Activated T-cell treated with anti-CD3 and anti-CD28 coated beads, Interleukin-2, amount 50 U/mL, for 4 hours (primary cell): ENCODE data around the gene CLEC7A. TPM values are rescaled to one million over a fixed set of nuclear protein-coding genes. Genes with fewer than 3 reads are reported as not detected.

Experiments used
- ATAC-seq, 2 donors: fragments of 200-7000 bp; cut with Tn5 transposase; one replicate each; pipeline ENCODE4 v1.10.0; 2021
- DNase-seq: peaks from one replicate; pipeline ENCODE4 v3.0.0-alpha.2; 2020
- H3K27me3 Mint-ChIP-seq: one replicate; pipeline ENCODE4 v1.8.0; 2021; ENCODE audit warnings: low read depth, mixed read lengths
- H3K36me3 Mint-ChIP-seq: one replicate; pipeline ENCODE4 v1.8.0; 2022; ENCODE audit warnings: mixed read lengths; ENCODE audit not compliant: insufficient read depth
- H3K4me1 Mint-ChIP-seq: one replicate; pipeline ENCODE4 v1.8.0; 2021; ENCODE audit warnings: low read depth, mixed read lengths
- H3K4me3 Mint-ChIP-seq: one replicate; pipeline ENCODE4 v1.8.0; 2021; ENCODE audit warnings: mild to moderate bottlenecking, moderate library complexity, mixed read lengths
- H3K9me3 Mint-ChIP-seq: one replicate; pipeline ENCODE4 v1.8.0; 2021; ENCODE audit warnings: mixed read lengths
- total RNA-seq, 3 donors: library from RNA; stranded (reverse); gene quantifications; one replicate each; pipeline ENCODE4 v1.2.1, GENCODE V29; 2021

The CLEC7A gene
- total RNA-seq, 3 donors from 2014 or later: 0.16 to 0.69 TPM; not detected in 1

DNA sequence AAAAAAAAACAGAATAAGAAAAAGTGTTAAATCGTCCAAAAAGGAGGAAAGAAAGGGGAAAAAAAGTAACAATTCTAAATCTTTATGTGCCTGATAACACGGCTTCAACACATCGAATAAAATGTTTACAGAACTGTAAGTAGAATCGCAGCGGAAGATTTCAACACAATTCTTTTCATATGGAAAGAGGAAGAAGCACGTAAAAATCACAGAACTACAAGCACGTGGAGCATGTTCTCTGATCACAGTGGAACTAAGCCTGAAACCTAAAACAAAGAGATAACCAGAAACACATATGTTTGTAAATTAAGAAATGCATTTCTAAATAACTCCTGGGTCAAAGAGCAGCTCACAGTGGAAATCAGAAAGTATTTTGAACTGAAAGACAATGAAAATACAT is 8.7 kb downstream of the CLEC7A start:
- DNase-seq: no peak
- no peaks in the 10 kb centered on the region for H3K4me1 Mint-ChIP-seq
- peaks cover 3% of the 10 kb centered on the region for H3K27me3 Mint-ChIP-seq
- no peaks in the 10 kb centered on the region for H3K36me3 Mint-ChIP-seq
- no peak overlapping the region for H3K4me3 Mint-ChIP-seq
- ATAC-seq: no peak
- no peaks in the 10 kb centered on the region for H3K9me3 Mint-ChIP-seq

DNA sequence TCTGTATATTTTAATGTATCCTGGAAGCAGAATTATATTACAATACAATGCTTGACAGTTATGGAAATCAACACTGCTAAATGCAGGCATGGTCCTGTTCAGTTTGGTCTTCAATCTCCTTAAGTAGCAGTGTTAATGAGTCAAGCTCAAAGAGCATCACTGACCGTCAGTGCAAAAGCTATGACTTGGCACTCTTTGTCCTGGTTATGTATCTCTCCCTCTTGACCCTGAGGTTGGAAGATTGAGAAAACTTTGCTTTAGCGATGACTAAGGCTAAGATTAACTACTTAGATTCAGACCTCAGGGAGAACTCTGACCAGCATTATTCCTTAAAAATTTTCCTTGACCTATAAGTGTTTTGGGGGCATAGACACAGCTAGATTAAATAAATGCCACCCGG is 10.9 kb downstream of the CLEC7A start:
- H3K4me3 Mint-ChIP-seq: no peak overlapping the region
- no peaks in the 10 kb centered on the region for H3K4me1 Mint-ChIP-seq
- H3K36me3 Mint-ChIP-seq: no peaks in the 10 kb centered on the region
- ATAC-seq (no peak), DNase-seq (no peak)
- no peaks in the 10 kb centered on the region for H3K27me3 Mint-ChIP-seq
- no peaks in the 10 kb centered on the region for H3K9me3 Mint-ChIP-seq

DNA sequence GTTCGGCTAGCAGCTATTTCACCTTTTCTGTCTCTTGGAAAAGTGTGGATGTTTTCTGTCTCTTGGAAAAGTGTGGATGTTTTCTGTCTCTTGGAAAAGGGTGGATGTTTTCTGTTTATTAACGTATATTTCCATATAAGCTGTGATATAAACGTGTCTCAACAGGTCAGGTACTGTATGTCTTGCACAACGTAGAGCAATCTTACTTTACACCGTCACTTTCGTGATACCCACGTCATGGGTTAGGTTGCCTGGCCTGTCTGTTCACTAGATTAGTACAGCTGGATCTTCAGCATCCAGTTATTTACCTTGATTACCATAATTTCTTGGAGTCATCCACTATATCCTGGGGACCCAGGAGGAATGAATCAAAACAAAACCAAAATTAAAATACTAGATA is 14.1 kb downstream of the CLEC7A start:
- Mint-ChIP-seq H3K4me3 (no peak overlapping the region), H3K27me3 (no peaks in the 10 kb centered on the region), H3K9me3 (no peaks in the 10 kb centered on the region), H3K36me3 (no peaks in the 10 kb centered on the region), H3K4me1 (no peaks in the 10 kb centered on the region)
- ATAC-seq (no peak), DNase-seq (no peak)

DNA sequence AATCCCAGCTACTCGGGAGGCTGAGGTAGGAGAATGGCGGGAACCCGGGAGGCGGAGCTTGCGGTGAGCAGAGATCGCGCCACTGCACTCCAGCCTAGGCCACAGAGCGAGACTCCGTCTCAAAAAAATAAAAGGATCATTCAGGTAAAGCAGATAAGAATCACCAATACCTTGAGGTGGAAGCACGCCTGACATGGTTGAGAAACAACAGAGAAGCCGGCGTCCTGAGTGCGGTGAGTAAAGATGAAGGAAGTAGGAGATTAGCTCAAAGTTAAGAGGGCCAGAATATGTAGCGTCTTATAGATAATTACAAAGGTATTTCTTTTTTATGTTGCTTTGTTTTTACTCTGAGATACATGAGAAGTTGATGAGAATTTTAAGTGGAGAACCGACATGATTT is 14.7 kb downstream of the CLEC7A start:
- ATAC-seq (no peak), DNase-seq (no peak)
- Mint-ChIP-seq H3K9me3 (no peaks in the 10 kb centered on the region), H3K27me3 (no peaks in the 10 kb centered on the region), H3K4me3 (no peak overlapping the region), H3K4me1 (no peaks in the 10 kb centered on the region), H3K36me3 (no peaks in the 10 kb centered on the region)

DNA sequence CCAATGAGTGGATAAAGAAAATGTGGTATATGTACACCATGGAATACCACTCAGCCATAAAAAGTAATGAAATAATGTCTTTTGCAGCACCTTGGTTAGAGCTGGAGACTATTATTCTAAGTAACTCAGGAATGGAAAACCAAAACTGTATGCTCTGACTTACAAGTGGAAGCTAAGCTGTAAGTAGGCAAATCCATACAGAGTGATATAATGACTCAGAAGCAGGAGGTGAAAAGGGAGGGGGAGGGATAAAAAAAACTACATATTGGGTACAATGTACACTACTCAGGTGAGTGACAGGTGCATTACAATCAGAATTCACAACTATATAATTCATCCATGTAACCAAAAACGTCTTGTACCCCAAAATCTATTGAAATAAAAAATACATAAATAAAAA is 16.1 kb downstream of the CLEC7A start:
- Mint-ChIP-seq H3K27me3 (no peaks in the 10 kb centered on the region), H3K4me3 (no peak overlapping the region), H3K9me3 (no peaks in the 10 kb centered on the region), H3K4me1 (no peaks in the 10 kb centered on the region), H3K36me3 (no peaks in the 10 kb centered on the region)
- ATAC-seq (no peak), DNase-seq (no peak)

DNA sequence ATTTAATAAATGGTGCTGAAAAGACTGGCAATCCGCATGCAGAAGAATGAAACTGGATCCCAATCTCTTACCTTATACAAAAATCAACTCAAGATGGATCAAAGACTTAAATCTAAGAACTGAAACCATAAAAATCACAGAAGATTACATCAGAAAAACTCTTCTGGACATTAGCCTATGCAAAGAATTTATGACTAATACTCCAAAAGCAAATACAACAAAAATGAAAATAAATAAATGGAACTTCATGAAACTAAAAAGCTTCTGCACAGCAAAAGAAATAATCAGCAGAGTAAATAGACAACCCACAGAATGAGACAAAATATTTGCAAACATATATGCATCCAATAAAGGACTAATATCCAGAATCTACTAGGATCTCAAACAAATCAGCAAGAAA is 16.9 kb downstream of the CLEC7A start:
- Mint-ChIP-seq H3K4me3 (no peak overlapping the region), H3K36me3 (no peaks in the 10 kb centered on the region), H3K27me3 (no peaks in the 10 kb centered on the region), H3K4me1 (no peaks in the 10 kb centered on the region), H3K9me3 (no peaks in the 10 kb centered on the region)
- no peak for ATAC-seq
- DNase-seq: no peak

DNA sequence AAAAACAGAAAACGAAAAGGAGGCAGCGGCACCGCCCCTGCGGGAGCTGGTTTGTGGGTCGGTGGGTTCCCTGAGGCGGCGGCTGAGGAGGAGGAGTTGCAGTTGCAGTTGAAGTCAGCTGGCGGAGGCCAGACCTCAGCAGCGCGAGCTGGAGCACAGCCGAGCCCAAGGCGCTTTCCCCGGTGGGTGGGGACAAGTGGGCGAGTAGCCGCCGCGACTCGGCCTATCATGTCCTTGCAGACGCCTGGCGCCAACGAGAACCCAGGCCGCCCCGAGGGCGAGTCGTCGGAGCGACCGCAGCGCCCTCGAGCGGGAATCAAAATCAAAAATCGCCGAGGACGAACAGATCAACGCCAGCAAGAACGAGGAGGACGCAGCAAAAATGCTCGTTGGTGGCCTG is 18.5 kb downstream of the CLEC7A start:
- ATAC-seq (no peak), DNase-seq (no peak)
- H3K36me3 Mint-ChIP-seq: no peaks in the 10 kb centered on the region
- H3K9me3 Mint-ChIP-seq: no peaks in the 10 kb centered on the region
- no peaks in the 10 kb centered on the region for H3K4me1 Mint-ChIP-seq
- H3K4me3 Mint-ChIP-seq: no peak overlapping the region
- peaks cover 8% of the 10 kb centered on the region for H3K27me3 Mint-ChIP-seq

DNA sequence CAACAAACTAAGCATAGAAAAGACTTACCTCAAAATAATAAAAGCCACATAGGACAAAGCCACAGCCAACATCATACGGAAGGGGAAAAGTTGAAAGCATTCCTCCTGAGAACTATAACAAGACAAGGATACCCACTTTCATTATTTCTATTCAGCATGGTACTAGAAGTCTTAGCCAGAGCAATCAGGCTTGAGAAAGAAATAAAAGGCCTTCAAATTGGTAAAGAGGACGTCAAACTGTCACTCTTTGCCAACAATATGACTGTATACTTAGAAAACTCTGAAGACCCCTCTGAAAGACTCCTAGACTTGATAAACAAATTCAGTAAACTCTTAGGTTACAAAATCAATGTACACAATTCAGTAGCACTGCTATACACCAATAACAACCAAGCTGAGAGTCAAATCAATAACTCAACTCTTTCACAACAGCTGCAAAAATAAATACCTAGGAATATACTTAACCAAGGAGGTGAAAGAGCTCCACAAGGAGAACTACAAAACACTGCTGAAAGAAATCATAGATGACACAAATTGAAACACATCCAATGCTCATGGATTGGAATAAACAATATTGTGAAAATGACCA is 19.6 kb downstream of the CLEC7A start:
- DNase-seq: no peak
- H3K4me3 Mint-ChIP-seq: no peak overlapping the region
- H3K27me3 Mint-ChIP-seq: peaks cover 15% of the 10 kb centered on the region
- no peak for ATAC-seq
- H3K9me3 Mint-ChIP-seq: no peaks in the 10 kb centered on the region
- no peaks in the 10 kb centered on the region for H3K4me1 Mint-ChIP-seq
- no peaks in the 10 kb centered on the region for H3K36me3 Mint-ChIP-seq

DNA sequence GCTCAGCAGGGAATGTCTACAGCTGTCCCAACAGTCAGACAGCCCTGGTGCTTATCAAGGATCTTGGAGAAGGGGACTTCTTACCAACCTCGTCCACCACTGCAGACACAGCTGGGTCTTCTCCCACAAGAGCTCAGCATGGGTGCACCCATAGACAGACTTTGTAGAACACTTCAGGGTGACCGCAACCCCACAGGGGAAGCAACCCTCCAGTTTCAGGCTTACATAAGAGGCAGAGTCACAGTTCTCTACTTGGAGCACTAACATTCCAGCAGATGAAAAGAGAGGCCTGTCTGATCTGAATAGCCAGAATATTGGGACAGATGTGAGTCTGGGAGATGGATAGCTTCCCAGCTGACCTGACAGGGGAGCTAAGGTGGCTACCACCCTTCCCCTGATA is 27.7 kb downstream of the CLEC7A start:
- H3K36me3 Mint-ChIP-seq: no peaks in the 10 kb centered on the region
- H3K4me1 Mint-ChIP-seq: no peaks in the 10 kb centered on the region
- H3K9me3 Mint-ChIP-seq: peaks cover 8% of the 10 kb centered on the region
- H3K27me3 Mint-ChIP-seq: peaks cover 30% of the 10 kb centered on the region
- ATAC-seq (no peak), DNase-seq (no peak)
- H3K4me3 Mint-ChIP-seq: no peak overlapping the region

DNA sequence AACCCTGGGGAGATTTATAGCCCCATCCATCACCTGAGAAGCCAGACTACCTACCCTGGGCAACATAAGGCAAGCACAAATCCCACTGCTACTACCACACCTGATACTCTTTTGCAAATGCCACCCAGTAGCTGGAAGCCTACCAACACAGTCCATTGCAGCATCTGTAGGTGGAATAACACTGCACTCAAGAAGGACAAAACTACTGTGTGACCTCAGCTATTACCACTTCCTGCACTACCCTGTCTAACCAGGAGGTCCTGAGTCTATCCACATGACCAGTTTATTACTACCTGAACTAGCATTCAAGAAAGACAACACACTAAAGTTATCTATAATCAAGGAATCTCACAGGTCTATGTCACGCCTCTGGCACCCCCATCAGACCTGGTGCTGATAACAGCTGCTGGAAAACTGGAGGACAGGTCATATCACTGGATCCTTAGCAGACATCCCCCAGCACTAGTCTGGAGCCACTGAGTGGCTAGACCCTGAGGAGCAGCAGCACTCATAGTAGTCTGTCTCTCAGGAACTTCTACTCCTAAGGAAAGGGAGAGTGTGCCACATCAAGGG is 28.3 kb downstream of the CLEC7A start:
- Mint-ChIP-seq H3K36me3 (no peaks in the 10 kb centered on the region), H3K27me3 (peaks cover 25% of the 10 kb centered on the region)
- ATAC-seq: no peak

DNA sequence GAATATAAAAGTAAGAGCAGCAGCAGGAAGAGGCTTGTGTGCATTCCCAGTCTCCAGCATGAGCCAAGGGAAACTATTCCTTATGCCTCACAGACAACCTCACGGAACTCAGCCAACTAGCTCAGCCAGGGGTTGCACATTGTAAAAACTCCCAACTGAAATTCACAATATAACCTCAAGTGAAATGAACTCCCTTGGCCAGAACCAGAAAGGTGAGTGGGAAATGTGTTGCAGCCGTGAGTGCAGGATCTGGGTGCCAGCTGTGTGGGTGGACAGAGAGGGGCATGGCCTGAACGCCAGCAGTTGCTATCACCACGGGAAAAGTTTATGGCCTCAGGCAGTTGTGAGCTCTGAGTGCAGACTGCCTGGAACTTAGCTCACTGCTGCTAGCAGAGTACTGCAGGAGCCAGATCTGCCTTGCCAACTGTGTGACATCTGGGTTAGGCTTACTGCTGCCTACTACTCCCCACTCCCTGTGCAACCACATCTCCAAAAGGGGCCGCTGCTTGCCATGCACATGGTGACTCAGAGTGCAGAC is 28.9 kb downstream of the CLEC7A start:
- no peaks in the 10 kb centered on the region for H3K4me1 Mint-ChIP-seq
- ATAC-seq (no peak), DNase-seq (no peak)
- peaks cover 8% of the 10 kb centered on the region for H3K9me3 Mint-ChIP-seq
- peaks cover 20% of the 10 kb centered on the region for H3K27me3 Mint-ChIP-seq
- H3K4me3 Mint-ChIP-seq: no peak overlapping the region
- no peaks in the 10 kb centered on the region for H3K36me3 Mint-ChIP-seq

More for the DNA sequence above, 28.3 kb downstream of the CLEC7A start:
- H3K4me1 Mint-ChIP-seq: no peaks in the 10 kb centered on the region
- peaks cover 8% of the 10 kb centered on the region for H3K9me3 Mint-ChIP-seq
- H3K4me3 Mint-ChIP-seq: no peak overlapping the region
- no peak for DNase-seq

DNA sequence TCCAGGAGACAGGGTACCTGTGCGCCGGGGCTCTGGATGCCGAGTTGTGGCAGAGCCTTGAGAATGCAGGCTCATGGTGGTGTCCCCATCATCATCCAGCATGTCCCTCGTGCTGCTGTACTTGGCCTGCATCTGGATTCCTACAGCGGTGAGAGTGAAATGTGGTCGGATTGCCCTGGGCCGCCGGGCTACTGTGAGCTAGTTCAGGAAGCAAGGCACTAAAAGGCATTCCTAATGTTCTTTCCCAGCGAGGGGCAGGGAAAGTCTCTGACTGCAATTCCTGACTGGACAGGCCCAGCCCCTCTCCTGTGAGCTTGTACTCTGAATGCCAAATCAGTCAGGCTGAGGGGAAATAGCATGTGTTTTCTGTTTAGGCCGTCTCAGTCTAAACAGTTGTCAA is 31.2 kb downstream of the CLEC7A start, which contains the start of gene CLEC1A:
TSS of gene CLEC1A (minus strand) at position 195 of the 400 bp plus-strand sequence. CDS start at position 132, 63 bp downstream.
- Mint-ChIP-seq H3K27me3 (peaks cover 12% of the 10 kb centered on the region), H3K4me3 (no peak within 1 kb of the TSS)
- ATAC-seq: no peak

DNA sequence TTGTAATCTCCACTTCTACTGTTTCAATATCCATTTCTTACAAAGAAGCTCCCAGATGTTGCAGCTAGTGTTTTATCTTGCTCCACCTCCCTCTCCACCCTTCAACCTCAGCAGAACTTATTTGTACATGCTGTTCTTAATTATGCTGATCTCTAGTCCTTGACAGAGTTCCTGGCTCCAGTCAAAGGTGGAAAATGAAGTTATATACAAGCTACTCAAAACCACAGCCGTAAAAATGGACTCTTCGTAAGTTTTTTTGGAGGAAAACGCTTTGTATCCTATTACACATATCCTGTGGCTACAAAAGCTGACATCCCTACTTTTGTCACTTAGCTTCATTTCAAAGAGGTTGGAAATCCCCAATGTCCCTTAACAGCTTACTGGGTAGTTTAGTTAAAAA is 32.5 kb downstream of the CLEC7A start:
- no peak overlapping the region for H3K4me3 Mint-ChIP-seq
- no peaks in the 10 kb centered on the region for H3K9me3 Mint-ChIP-seq
- H3K27me3 Mint-ChIP-seq: peaks cover 8% of the 10 kb centered on the region
- H3K36me3 Mint-ChIP-seq: no peaks in the 10 kb centered on the region
- DNase-seq (no peak), ATAC-seq (no peak)
- H3K4me1 Mint-ChIP-seq: no peaks in the 10 kb centered on the region

More for the DNA sequence above, 31.2 kb downstream of the CLEC7A start, which contains the start of gene CLEC1A:
- Mint-ChIP-seq H3K9me3 (peaks cover 6% of the 10 kb centered on the region), H3K4me1 (no peaks in the 10 kb centered on the region), H3K36me3 (no peaks in the 10 kb centered on the region)
- DNase-seq: no peak

DNA sequence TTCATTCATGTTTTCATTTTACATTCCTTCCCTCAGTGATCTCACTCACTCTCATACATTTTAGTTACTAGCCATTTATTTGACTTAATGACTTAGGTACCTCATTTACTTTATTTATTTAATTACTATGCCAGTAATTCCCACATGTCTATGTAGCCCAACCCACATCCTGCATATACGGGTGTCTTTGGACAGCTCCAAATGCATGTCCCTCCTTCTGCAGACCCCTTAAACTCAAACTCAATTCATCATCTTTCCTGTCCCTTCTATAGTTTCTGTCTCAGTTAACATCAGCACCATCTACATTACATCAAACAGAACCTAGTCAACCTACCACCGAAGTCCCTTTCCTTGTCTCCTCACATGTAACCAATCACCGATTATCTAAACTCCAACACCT is 34.0 kb downstream of the CLEC7A start:
- ATAC-seq (no peak), DNase-seq (no peak)
- Mint-ChIP-seq H3K9me3 (no peaks in the 10 kb centered on the region), H3K4me1 (no peaks in the 10 kb centered on the region), H3K36me3 (no peaks in the 10 kb centered on the region), H3K27me3 (peaks cover 3% of the 10 kb centered on the region), H3K4me3 (no peak overlapping the region)

DNA sequence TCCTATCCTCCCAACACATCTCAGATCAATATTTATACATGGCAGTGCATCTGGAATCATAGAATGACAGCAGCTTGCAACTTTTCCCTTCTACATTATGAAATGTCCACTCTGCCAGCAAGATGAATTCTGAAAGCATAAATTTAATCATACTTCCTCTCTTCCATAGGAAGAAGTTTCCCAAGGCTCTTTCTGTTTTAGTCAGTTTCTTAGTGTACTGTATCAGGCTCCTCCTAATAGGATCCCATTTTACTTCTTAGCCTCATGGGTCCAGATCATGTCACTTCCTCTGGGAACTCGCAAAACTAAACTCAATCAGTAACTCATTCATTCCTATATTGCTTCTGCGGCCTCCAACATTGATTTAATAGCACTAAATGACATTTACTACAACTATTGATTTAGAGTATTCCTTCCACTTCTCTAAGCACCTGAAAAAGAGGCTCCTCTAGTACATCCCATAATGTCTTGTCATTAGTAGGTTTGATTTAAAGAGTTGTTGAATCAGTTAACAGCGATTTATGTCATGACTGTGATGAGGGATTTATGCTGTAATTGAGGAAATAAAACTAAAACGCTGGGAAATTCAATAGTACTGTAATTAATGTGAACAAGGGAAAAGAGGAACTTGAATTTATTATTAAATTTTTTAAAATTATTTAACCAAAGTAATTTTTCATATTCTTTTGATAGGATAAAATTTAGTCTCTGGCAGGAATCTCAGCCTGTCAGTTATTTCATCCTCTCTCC is 35.2 kb downstream of the CLEC7A start:
- peaks cover 5% of the 10 kb centered on the region for H3K27me3 Mint-ChIP-seq
- no peaks in the 10 kb centered on the region for H3K4me1 Mint-ChIP-seq
- no peaks in the 10 kb centered on the region for H3K9me3 Mint-ChIP-seq
- H3K4me3 Mint-ChIP-seq: no peak overlapping the region
- H3K36me3 Mint-ChIP-seq: no peaks in the 10 kb centered on the region
- DNase-seq (no peak), ATAC-seq (no peak)
